COLO668 (cell line): Measurements from ENCODE around the gene DOP1A.

Experiments used
- DNase-seq: peaks from one replicate; lab custom pipeline; 2025; ENCODE audit not compliant: unreplicated experiment; lab: John Stamatoyannopoulos, UW

Gene DOP1A, protein sequence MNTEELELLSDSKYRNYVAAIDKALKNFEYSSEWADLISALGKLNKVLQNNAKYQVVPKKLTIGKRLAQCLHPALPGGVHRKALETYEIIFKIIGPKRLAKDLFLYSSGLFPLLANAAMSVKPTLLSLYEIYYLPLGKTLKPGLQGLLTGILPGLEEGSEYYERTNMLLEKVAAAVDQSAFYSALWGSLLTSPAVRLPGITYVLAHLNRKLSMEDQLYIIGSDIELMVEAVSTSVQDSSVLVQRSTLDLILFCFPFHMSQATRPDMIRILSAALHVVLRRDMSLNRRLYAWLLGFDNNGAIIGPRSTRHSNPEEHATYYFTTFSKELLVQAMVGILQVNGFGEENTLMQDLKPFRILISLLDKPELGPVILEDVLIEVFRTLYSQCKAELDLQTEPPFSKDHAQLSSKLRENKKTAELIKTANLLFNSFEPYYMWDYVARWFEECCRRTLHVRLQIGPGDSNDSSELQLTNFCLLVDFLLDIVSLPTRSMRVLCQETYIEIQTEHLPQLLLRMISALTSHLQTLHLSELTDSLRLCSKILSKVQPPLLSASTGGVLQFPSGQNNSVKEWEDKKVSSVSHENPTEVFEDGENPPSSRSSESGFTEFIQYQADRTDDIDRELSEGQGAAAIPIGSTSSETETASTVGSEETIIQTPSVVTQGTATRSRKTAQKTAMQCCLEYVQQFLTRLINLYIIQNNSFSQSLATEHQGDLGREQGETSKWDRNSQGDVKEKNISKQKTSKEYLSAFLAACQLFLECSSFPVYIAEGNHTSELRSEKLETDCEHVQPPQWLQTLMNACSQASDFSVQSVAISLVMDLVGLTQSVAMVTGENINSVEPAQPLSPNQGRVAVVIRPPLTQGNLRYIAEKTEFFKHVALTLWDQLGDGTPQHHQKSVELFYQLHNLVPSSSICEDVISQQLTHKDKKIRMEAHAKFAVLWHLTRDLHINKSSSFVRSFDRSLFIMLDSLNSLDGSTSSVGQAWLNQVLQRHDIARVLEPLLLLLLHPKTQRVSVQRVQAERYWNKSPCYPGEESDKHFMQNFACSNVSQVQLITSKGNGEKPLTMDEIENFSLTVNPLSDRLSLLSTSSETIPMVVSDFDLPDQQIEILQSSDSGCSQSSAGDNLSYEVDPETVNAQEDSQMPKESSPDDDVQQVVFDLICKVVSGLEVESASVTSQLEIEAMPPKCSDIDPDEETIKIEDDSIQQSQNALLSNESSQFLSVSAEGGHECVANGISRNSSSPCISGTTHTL (N-terminal part only)

GRCh38 chr6:83067448-83068439 is at the start of gene DOP1A:
TSS of gene DOP1A (plus strand) at chr6:83067671. CDS start at chr6:83096978, 29,307 bp downstream.
- DNase-seq, result peak; percentile 93

DNA sequence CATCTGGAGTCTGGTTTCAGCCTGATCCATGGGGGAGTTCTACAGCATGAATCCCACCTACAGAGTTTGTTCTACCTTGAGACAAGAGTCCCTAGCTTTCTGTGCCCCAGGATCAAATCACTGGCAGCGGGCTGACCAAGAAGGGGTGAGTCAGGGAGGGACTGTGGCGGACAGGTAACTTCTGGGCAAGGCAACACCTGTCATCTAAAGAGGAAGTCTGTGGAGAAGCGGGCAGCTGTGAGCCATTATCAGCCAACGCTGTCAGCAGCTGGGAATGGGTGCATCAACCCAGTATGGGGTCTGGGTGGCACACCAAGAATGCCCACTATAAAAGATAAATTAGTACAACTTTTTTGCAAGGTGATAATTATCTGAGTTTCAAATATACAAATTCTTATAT is 47.7 kb upstream of the DOP1A start:
- peak; percentile 31 for DNase-seq

GRCh38 chr6:83031689-83032088 is 35.8 kb upstream of the DOP1A start:
- DNase-seq, result no peak

GRCh38 chr6:83038246-83038645 is 29.2 kb upstream of the DOP1A start:
- no peak for DNase-seq

DNA sequence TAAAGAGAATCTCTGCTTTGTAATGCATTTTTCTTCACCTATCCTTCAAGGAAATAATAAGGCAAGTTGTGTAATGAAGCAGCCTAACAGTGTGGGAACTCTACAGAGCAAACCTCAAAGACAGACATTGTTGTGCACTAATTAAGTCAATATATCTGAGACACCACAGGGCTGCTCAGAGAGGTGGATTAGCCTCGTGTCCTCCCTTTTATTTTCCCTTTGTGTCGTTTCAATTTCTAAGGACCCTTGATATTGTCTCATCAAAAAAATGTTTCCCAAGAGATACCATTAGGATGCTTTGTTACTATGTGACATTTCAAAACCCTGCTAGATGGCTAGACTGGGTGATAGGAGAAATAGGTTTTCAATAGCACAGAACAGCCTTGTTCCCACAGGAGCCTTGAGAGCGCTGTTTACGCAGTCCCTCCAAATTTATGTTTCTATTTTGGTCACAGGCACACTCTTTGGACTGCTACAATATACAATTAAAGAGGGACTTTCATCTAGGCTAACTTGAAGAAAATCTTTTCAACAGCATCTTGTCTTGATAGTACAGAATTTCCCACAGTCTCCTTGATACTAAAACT is 24.9 kb upstream of the DOP1A start:
- no peak for DNase-seq

DNA sequence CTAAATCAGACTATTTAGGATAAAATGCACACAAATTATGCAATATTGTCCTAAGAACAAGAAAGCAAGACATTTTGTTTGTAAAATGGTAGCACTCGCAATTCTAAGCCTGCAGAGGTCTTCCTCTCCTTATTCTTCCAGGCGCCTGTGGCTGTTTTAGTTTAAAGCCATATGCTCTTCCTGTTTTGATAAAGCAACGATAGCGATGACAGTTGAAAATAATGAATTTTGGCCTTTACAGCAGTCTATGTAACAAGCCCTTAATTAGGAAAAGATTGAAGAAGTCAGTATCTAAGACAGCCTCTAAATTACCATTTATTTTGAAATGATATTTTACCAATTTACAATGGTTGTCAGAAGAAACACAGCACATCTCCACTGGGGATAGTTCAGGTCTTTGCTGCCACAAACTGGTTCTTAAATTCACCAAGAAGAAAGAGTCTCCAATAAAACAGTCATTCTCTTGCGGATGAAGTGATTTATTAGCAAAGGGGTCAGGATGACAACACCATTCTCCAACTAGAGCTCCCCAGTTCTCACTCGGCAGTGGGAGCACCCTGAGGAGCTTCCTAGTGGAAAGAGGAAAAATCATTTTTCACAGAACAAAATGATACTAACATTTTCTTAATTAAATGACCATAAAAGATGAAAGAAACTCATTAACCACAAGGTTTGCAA is 23.2 kb upstream of the DOP1A start:
- no peak for DNase-seq

DNA sequence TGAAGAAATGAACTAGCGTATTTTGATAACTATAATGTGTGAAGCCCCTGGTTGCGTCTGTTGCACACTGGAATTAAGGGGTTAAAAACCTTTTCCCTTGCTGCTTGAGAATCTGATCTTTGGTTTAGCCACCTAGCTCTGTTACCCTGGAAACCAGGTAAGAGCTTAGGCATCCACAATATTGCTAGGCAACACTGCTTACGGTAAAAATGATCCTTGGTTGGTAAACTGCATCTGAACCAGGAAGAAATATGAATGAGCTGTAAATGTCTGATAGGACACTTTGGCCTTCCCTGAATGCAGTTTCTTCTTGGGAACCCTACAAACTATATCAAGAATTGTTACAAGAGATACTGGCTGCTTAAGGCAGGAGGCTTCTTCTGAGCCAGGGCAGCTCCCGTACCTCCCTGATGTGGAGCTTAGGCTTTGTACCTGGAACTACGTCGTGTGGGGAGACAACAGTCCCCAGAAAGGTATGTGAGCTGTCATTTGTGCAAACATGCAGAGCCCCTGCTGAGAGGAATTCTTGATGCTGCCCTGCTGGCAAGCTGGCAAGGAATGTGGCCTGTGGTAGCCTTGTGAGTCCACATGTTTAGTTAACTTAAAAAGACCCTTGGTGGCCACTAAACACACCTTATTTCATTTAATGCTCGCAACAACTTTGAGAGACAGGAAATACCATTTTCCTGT is 20.3 kb upstream of the DOP1A start:
- no peak for DNase-seq

- DNase-seq, result peak; percentile 3
Observed at GRCh38 chr6:83051377-83052172, 15.9 kb upstream of the DOP1A start.

DNA sequence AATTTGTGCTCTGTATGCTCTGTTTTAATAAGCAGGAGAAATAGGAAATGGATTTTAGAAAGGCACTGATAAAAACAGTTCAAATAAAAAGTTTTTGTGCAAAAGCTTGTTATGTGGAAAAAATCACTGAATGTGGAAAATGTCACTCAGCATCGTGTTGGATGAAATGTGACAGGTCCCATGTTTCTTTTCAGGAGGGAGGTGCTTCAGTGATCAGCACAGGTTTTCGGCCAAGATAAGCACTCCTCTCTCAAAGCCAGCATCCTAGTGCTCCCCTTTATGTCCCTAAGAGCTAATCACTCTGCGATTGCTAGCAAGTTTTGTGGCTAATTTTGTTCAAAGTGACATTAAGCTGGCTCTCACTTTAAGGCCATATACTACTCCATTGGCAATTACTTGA is 13.8 kb upstream of the DOP1A start:
- DNase-seq, result no peak

GRCh38 chr6:83055366-83055964 is 12.0 kb upstream of the DOP1A start:
- peak; percentile 24 for DNase-seq

GRCh38 chr6:83057705-83058321 is 9.7 kb upstream of the DOP1A start:
- DNase-seq, result peak; percentile 35

GRCh38 chr6:83061190-83061589 is 6.3 kb upstream of the DOP1A start:
- DNase-seq, result no peak

DNA sequence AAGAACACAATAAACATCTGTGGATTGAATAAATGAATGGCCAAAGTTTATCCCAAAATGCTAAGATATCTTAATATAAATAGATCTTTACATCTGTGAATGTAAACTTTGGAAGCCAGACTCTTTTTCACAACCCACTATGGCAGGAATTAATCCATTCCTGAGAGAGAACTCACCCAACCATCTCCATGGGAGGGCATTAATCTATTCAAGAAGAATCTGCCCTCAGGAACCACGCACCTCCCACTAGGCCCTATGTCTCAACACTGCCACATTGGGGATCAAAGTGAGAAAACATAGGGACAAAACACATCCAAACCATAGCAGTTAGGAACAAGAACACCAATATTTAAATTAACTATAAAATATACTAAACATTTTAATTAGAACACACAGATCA is 5.2 kb upstream of the DOP1A start:
- DNase-seq, result no peak

- peak; percentile 86 for DNase-seq
Observed at GRCh38 chr6:83065511-83066192, 1.8 kb upstream of the DOP1A start, which contains the start of gene UBE3D. TSS of gene UBE3D (minus strand) at chr6:83065841. CDS start at chr6:83065718, 123 bp downstream.

GRCh38 chr6:83068616-83069015 is 1.1 kb downstream of the DOP1A start:
- DNase-seq, result no peak

- DNase-seq, result no peak
Observed at GRCh38 chr6:83069633-83070032, 2.2 kb downstream of the DOP1A start.
